ENCODE measurements around the gene OR51B6. TPM values are rescaled to one million over a fixed set of nuclear protein-coding genes. Genes with fewer than 3 reads are reported as not detected.

OR51B6 gene
- total RNA-seq, 4 donors from 2014 or later: not detected

- intact Hi-C loops (cut with DNase I; ENCODE audit: low total_unique reads): no loop called here
- no peak for TF ChIP-seq POLR2A (IDR thresholded peaks at IDR 0.05)
- TF ChIP-seq, protein P1, sequence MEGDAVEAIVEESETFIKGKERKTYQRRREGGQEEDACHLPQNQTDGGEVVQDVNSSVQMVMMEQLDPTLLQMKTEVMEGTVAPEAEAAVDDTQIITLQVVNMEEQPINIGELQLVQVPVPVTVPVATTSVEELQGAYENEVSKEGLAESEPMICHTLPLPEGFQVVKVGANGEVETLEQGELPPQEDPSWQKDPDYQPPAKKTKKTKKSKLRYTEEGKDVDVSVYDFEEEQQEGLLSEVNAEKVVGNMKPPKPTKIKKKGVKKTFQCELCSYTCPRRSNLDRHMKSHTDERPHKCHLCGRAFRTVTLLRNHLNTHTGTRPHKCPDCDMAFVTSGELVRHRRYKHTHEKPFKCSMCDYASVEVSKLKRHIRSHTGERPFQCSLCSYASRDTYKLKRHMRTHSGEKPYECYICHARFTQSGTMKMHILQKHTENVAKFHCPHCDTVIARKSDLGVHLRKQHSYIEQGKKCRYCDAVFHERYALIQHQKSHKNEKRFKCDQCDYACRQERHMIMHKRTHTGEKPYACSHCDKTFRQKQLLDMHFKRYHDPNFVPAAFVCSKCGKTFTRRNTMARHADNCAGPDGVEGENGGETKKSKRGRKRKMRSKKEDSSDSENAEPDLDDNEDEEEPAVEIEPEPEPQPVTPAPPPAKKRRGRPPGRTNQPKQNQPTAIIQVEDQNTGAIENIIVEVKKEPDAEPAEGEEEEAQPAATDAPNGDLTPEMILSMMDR (IDR thresholded peaks at IDR 0.05): no peak
- 53 to 54% methylated on average over 3 of the region's 3 CpGs for WGBS, 2 donors
- H3K4me3 ChIP-seq (ENCODE audit: low read depth, poor library complexity, severe bottlenecking): no peak overlapping the region
- DNase-seq (ENCODE audit: low spot score in 2 of 2): no peak
Observed at GRCh38 chr11:5368502-5369043, 17.3 kb downstream of the OR51B6 start.

- no peak for DNase-seq (ENCODE audit: low spot score in 2 of 2)
- TF ChIP-seq, protein P1 (IDR thresholded peaks at IDR 0.05): no peak
- no peak for TF ChIP-seq POLR2A (IDR thresholded peaks at IDR 0.05)
- H3K4me3 ChIP-seq (ENCODE audit: low read depth, poor library complexity, severe bottlenecking): no peak overlapping the region
- intact Hi-C loops (cut with DNase I; ENCODE audit: low total_unique reads): no loop called here
Observed at GRCh38 chr11:5369789-5370188, 18.5 kb downstream of the OR51B6 start.

GRCh38 chr11:5380740-5381342, 29.5 kb downstream of the OR51B6 start:
- H3K4me3 ChIP-seq (ENCODE audit: low read depth, poor library complexity, severe bottlenecking): no peak overlapping the region
- intact Hi-C loops (cut with DNase I; ENCODE audit: low total_unique reads): no loop called here
- no peak for TF ChIP-seq POLR2A (IDR thresholded peaks at IDR 0.05)
- TF ChIP-seq, protein P1 (IDR thresholded peaks at IDR 0.05): no peak
- 65 to 72% methylated on average over 4 of the region's 4 CpGs for WGBS, 2 donors
- no peak for DNase-seq (ENCODE audit: low spot score in 2 of 2)

DNA sequence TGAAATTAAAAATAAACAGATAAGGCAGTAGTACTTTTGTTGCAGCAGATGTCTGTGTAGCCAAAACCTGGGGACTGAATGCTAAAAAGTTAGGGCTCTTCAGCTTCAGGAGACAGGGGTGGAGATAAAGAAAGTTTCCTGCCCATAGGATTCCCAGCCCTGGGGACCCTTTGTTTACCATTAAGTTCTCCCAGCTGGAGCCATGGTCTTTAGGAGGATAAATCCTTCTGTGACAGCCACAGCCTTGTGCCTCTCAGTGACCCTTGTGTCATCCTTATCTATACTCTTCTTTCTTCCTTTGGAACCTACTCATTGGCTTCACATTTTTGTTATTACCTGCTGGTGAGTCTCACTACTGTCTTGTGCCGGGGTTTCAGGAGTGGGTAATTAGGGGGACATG, 32.3 kb downstream of the OR51B6 start, which contains the start of gene OR51M1:
TSS of gene OR51M1 (plus strand) at position 237 of the 400 bp plus-strand sequence. CDS start 5,587 bp downstream, outside the sequence.
- intact Hi-C loops (cut with DNase I; ENCODE audit: low total_unique reads): no loop called here
- 44 to 67% methylated on average over 1 of the region's 1 CpG for WGBS, 2 donors
- no peak within 1 kb of the TSS for H3K4me3 ChIP-seq (ENCODE audit: low read depth, poor library complexity, severe bottlenecking)
- DNase-seq (ENCODE audit: low spot score in 2 of 2): no peak
- TF ChIP-seq POLR2A (IDR thresholded peaks at IDR 0.05): no peak
- TF ChIP-seq, protein P1 (IDR thresholded peaks at IDR 0.05): no peak

DNA sequence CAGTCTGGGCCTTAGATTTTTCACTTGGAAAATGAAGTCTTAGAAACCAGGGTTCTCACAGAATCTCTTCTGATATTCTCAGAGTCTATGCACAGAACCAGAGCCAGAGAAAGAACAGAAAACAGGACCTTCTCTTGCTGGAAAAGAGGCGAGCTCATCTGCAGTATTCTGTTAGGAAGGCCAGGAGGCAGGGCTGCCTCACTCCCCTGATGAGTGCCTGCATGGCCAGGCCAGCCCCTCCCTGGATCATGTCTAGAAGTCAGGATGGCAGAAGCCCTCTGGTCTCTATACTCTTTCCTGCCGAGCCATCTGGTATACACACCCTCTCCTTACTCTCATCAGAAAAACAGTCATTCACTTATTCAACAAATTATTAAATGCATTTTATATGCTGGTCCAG, 33.0 kb downstream of the OR51B6 start:
- WGBS, 2 donors: 62 to 64% methylated on average over 2 of the region's 2 CpGs
- intact Hi-C loops (cut with DNase I; ENCODE audit: low total_unique reads): no loop called here
- H3K4me3 ChIP-seq (ENCODE audit: low read depth, poor library complexity, severe bottlenecking): no peak overlapping the region
- no peak for DNase-seq (ENCODE audit: low spot score in 2 of 2)
- no peak for TF ChIP-seq POLR2A (IDR thresholded peaks at IDR 0.05)
- TF ChIP-seq, protein P1 (IDR thresholded peaks at IDR 0.05): no peak

- TF ChIP-seq, protein P1 (IDR thresholded peaks at IDR 0.05): no peak
- no peak for TF ChIP-seq POLR2A (IDR thresholded peaks at IDR 0.05)
- no peak for DNase-seq (ENCODE audit: low spot score in 2 of 2)
- 74 to 83% methylated on average over 2 of the region's 2 CpGs for WGBS, 2 donors
- intact Hi-C loops (cut with DNase I; ENCODE audit: low total_unique reads): no loop called here
- H3K4me3 ChIP-seq (ENCODE audit: low read depth, poor library complexity, severe bottlenecking): no peak overlapping the region
Observed at GRCh38 chr11:5390210-5390609, 38.9 kb downstream of the OR51B6 start.
